Measurements from ENCODE around the gene ADAM29. TPM values are rescaled to one million over a fixed set of nuclear protein-coding genes. Genes with fewer than 3 reads are reported as not detected.

Gene ADAM29
- total and polyA plus RNA-seq, 2 experiments from 2014 or later, result not detected

DNA sequence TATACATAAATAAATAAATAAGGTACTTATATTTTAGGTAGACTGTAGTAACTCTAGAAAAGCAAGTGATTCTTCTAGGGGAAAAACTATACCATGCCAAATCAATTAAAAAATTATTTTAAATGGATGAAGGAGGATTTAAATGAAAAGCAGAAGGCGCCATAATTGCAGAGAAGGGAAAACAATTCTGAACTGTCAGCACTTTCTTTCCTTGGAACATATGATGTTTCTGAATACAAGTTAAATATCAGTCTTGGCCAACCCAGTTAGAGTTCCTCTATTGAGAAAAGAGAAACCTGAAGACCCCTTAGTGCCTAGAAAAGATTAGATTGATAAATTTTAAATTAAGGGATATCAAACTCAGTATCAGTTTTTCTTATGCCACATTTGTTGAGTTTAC lies 75.8 kb downstream of the ADAM29 start:
- H3K9me2 ChIP-seq (ENCODE audit: insufficient read depth), result 0 out of 2 replicates have a peak, but pooled peaks cover 7% of the 10 kb centered on the region
- no peak overlapping the region for H3K4me2 ChIP-seq
- H3K27ac ChIP-seq (ENCODE audit: low read depth), result no peak overlapping the region
- no peak overlapping the region for H3K27ac Mint-ChIP-seq
- no peak for TF ChIP-seq CREB1 (CRISPR knock-in tag; IDR thresholded peaks at IDR 0.05; ENCODE audit: low read depth)
- H2AFZ ChIP-seq, result no peak overlapping the region
- no peak for DNase-seq (ENCODE audit: low spot score)
- no peak for ATAC-seq
- no peaks in the 10 kb centered on the region for H3K27me3 ChIP-seq (ENCODE audit: insufficient read depth)
- H3F3A ChIP-seq (replicated peaks; ENCODE audit: low read depth), result no peaks in the 10 kb centered on the region
- H3K4me1 Mint-ChIP-seq, result no peaks in the 10 kb centered on the region
- H3K27me3 Mint-ChIP-seq (ENCODE audit: insufficient read depth, low read depth, poor library complexity), result no peaks in the 10 kb centered on the region
- no peaks in the 10 kb centered on the region for H3K79me2 ChIP-seq (replicated peaks; ENCODE audit: insufficient read depth)
- H3K36me3 ChIP-seq (ENCODE audit: insufficient read depth), result no peaks in the 10 kb centered on the region
- peaks cover 3% of the 10 kb centered on the region; the same call in 1 of the 3 replicates for H3K36me3 Mint-ChIP-seq (ENCODE audit: low read depth)
- no peak overlapping the region for H3K4me3 Mint-ChIP-seq
- no peaks in the 10 kb centered on the region for H4K20me1 ChIP-seq (replicated peaks; ENCODE audit: insufficient read depth)
- H3K4me1 ChIP-seq (ENCODE audit: insufficient read depth), result no peaks in the 10 kb centered on the region
- peaks cover 3% of the 10 kb centered on the region; the same call in 2 of the 3 replicates for H3K9me3 Mint-ChIP-seq
- no peak overlapping the region for H3K4me3 ChIP-seq

DNA sequence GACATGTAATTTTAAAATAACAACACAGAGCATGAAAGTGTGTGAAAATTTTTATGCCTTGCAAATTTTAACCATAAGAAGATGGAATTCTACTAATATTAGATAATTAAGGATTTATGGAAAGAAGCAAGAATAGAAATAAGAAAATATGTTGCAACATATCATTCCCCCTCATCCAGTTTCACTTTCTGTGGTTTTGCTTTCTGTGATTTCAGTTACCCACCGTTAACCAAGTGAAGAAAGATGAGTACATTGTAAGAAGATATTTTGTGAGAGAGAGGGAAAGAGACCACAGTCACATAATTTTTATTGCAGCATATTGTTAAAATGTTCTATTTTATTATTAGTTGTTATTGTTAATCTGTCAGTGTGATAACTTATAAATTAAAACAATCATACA lies 77.9 kb downstream of the ADAM29 start:
- H3K27me3 ChIP-seq (ENCODE audit: insufficient read depth), result no peaks in the 10 kb centered on the region
- H3K9me2 ChIP-seq (ENCODE audit: insufficient read depth), result 0 out of 2 replicates have a peak, but pooled peaks cover 7% of the 10 kb centered on the region
- no peak overlapping the region for H3K27ac ChIP-seq (ENCODE audit: low read depth)
- H3K4me3 ChIP-seq, result no peak overlapping the region
- TF ChIP-seq NANOG (IDR thresholded peaks at IDR 0.05; ENCODE audit: borderline replicate concordance) (no peak), ZNF114 (CRISPR knock-in tag; IDR thresholded peaks at IDR 0.05) (no peak), EZH2phosphoT487 (IDR thresholded peaks at IDR 0.05; ENCODE audit: unreplicated experiment) (no peak), POLR2AphosphoS5 (IDR thresholded peaks at IDR 0.05; ENCODE audit: low read depth) (no peak), ZNF331 (CRISPR knock-in tag; IDR thresholded peaks at IDR 0.05; ENCODE audit: low read depth) (no peak)
- TF ChIP-seq, protein P1, sequence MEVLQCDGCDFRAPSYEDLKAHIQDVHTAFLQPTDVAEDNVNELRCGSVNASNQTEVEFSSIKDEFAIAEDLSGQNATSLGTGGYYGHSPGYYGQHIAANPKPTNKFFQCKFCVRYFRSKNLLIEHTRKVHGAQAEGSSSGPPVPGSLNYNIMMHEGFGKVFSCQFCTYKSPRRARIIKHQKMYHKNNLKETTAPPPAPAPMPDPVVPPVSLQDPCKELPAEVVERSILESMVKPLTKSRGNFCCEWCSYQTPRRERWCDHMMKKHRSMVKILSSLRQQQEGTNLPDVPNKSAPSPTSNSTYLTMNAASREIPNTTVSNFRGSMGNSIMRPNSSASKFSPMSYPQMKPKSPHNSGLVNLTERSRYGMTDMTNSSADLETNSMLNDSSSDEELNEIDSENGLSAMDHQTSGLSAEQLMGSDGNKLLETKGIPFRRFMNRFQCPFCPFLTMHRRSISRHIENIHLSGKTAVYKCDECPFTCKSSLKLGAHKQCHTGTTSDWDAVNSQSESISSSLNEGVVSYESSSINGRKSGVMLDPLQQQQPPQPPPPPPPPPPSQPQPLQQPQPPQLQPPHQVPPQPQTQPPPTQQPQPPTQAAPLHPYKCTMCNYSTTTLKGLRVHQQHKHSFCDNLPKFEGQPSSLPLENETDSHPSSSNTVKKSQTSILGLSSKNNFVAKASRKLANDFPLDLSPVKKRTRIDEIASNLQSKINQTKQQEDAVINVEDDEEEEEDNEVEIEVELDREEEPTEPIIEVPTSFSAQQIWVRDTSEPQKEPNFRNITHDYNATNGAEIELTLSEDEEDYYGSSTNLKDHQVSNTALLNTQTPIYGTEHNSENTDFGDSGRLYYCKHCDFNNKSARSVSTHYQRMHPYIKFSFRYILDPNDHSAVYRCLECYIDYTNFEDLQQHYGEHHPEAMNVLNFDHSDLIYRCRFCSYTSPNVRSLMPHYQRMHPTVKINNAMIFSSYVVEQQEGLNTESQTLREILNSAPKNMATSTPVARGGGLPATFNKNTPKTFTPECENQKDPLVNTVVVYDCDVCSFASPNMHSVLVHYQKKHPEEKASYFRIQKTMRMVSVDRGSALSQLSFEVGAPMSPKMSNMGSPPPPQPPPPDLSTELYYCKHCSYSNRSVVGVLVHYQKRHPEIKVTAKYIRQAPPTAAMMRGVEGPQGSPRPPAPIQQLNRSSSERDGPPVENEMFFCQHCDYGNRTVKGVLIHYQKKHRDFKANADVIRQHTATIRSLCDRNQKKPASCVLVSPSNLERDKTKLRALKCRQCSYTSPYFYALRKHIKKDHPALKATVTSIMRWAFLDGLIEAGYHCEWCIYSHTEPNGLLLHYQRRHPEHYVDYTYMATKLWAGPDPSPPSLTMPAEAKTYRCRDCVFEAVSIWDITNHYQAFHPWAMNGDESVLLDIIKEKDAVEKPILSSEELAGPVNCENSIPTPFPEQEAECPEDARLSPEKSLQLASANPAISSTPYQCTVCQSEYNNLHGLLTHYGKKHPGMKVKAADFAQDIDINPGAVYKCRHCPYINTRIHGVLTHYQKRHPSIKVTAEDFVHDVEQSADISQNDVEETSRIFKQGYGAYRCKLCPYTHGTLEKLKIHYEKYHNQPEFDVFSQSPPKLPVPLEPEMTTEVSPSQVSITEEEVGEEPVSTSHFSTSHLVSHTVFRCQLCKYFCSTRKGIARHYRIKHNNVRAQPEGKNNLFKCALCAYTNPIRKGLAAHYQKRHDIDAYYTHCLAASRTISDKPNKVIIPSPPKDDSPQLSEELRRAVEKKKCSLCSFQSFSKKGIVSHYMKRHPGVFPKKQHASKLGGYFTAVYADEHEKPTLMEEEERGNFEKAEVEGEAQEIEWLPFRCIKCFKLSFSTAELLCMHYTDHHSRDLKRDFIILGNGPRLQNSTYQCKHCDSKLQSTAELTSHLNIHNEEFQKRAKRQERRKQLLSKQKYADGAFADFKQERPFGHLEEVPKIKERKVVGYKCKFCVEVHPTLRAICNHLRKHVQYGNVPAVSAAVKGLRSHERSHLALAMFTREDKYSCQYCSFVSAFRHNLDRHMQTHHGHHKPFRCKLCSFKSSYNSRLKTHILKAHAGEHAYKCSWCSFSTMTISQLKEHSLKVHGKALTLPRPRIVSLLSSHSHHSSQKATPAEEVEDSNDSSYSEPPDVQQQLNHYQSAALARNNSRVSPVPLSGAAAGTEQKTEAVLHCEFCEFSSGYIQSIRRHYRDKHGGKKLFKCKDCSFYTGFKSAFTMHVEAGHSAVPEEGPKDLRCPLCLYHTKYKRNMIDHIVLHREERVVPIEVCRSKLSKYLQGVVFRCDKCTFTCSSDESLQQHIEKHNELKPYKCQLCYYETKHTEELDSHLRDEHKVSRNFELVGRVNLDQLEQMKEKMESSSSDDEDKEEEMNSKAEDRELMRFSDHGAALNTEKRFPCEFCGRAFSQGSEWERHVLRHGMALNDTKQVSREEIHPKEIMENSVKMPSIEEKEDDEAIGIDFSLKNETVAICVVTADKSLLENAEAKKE (CRISPR knock-in tag; IDR thresholded peaks at IDR 0.05), result no peak
- H3K4me2 ChIP-seq, result no peak overlapping the region
- Mint-ChIP-seq H3K36me3 (ENCODE audit: low read depth) (peaks cover 3% of the 10 kb centered on the region; the same call in 1 of the 3 replicates), H3K4me3 (no peak overlapping the region), H3K4me1 (no peaks in the 10 kb centered on the region), H3K27me3 (ENCODE audit: insufficient read depth, low read depth, poor library complexity) (no peaks in the 10 kb centered on the region), H3K27ac (no peak overlapping the region), H3K9me3 (peaks cover 5% of the 10 kb centered on the region; the same call in 2 of the 3 replicates)
- no peaks in the 10 kb centered on the region for H3K79me2 ChIP-seq (replicated peaks; ENCODE audit: insufficient read depth)
- no peak for ATAC-seq
- H2AFZ ChIP-seq, result no peak overlapping the region
- DNase-seq (ENCODE audit: low spot score), result no peak
- no peaks in the 10 kb centered on the region for H4K20me1 ChIP-seq (replicated peaks; ENCODE audit: insufficient read depth)
- H3K4me1 ChIP-seq (ENCODE audit: insufficient read depth), result no peaks in the 10 kb centered on the region
- no peaks in the 10 kb centered on the region for H3K36me3 ChIP-seq (ENCODE audit: insufficient read depth)
- no peaks in the 10 kb centered on the region for H3F3A ChIP-seq (replicated peaks; ENCODE audit: low read depth)

Measured in GM23338 (cell line).